GM12878 (cell line): ENCODE data around the gene NXN. TPM values are rescaled to one million over a fixed set of nuclear protein-coding genes. Genes with fewer than 3 reads are reported as not detected.
"Not testable (repeated sequence)": the region's sequence is repeated elsewhere in the genome, so short reads cannot be mapped to it uniquely, and the experiment has no call there.

Experiments
- ATAC-seq: fragments of 200-7000 bp; cut with Tn5 transposase; 3 replicates; pipeline ENCODE4 v1.9.1; 2020; ENCODE audit warnings: mild to moderate bottlenecking, moderate library complexity
- BruUV-seq: library from RNA; stranded (reverse); fragments of 400-500 nt; replicated peaks from 2 replicates; lab custom pipeline; 2021; lab: Mats Ljungman, UMichigan
- CTCF ChIA-PET: fragments of 300-600 bp; sonication (Branson Sonifier 250); formaldehyde crosslinking; extraction: SDS; loops from one replicate; lab custom pipeline; 2021; ENCODE audit warnings: inconsistent platforms; lab: Yijun Ruan, JAX
- POLR2A ChIA-PET: fragments of 350-600 bp; formaldehyde crosslinking; extraction: SDS; loops from one replicate; lab custom pipeline; 2021; ENCODE audit warnings: inconsistent platforms; lab: Charles Lee
- RAD21 ChIA-PET: fragments of 300-600 bp; sonication (Branson Sonifier 250); formaldehyde crosslinking; loops from one replicate; lab custom pipeline; 2023; ENCODE audit warnings: antibody characterized with exemption; ENCODE audit not compliant: unreplicated experiment; lab: Charles Lee
- SMC1A ChIA-PET: fragments of 300-600 bp; sonication (Branson Sonifier 250); formaldehyde crosslinking; loops from one replicate; lab custom pipeline; 2023; ENCODE audit not compliant: unreplicated experiment, uncharacterized antibody; lab: Charles Lee
- DNase-seq: peaks from one replicate; pipeline ENCODE4 v3.0.0-alpha.2; 2011; ENCODE audit warnings: low read depth, low spot score
- FAIRE-seq: peaks from 3 replicates; lab custom pipeline; 2011; peaks lifted over from hg19 to GRCh38; lab: Jason Lieb, UNC
- H2AFZ ChIP-seq: 2 replicates; pipeline ENCODE4 v1.6.0; 2011; ENCODE audit warnings: low read depth, low read length, control low read depth; ENCODE audit not compliant: control insufficient read depth
- H3K27ac ChIP-seq: 2 replicates; pipeline ENCODE4 v1.5.1; 2011; ENCODE audit warnings: control low read depth; ENCODE audit not compliant: control insufficient read depth, insufficient read depth
- H3K27me3 ChIP-seq, 2 experiments: replicated peaks in 1 of 2; 2 replicates each; pipeline versions ENCODE4 v1.6.0 to v1.6.1; 2011; ENCODE audit warnings: low read length in 1 of 2; ENCODE audit not compliant: control insufficient read depth in 2 of 2, insufficient read depth in 2 of 2
- H3K36me3 ChIP-seq, 2 experiments: 2 replicates each; pipeline ENCODE4 v1.5.1; 2011; ENCODE audit warnings: low read length in 1 of 2; ENCODE audit not compliant: control insufficient read depth in 2 of 2, insufficient read depth in 2 of 2
- H3K4me1 ChIP-seq: 2 replicates; pipeline ENCODE4 v1.6.1; 2011; ENCODE audit warnings: mild to moderate bottlenecking, low read length, moderate library complexity, mixed read lengths; ENCODE audit not compliant: control insufficient read depth, insufficient read depth
- H3K4me2 ChIP-seq: 2 replicates; pipeline ENCODE4 v1.6.0; 2011; ENCODE audit warnings: control low read depth; ENCODE audit not compliant: control insufficient read depth, insufficient read depth
- H3K4me3 ChIP-seq: fragments of 200-600 bp; sonication (generic); 2 replicates; pipeline ENCODE4 v1.5.1; 2016
- H3K79me2 ChIP-seq: 2 replicates; pipeline ENCODE4 v1.6.0; 2011; ENCODE audit warnings: low read length; ENCODE audit not compliant: control insufficient read depth, insufficient read depth
- H3K9ac ChIP-seq: 2 replicates; pipeline ENCODE4 v1.8.0; 2011; ENCODE audit warnings: low read length, control low read depth, mixed read lengths; ENCODE audit not compliant: control insufficient read depth, insufficient read depth
- H3K9me3 ChIP-seq: replicated peaks from 3 replicates; pipeline ENCODE4 v1.5.1; 2011; ENCODE audit warnings: mild to moderate bottlenecking, low read length; ENCODE audit not compliant: control insufficient read depth, insufficient read depth
- H4K20me1 ChIP-seq: 2 replicates; pipeline ENCODE4 v1.6.0; 2011; ENCODE audit not compliant: control insufficient read depth, insufficient read depth
- BCL3 ChIP-seq: IDR thresholded peaks from 2 replicates; pipeline ENCODE4 v1.6.1; 2011; ENCODE audit warnings: borderline replicate concordance, low read depth, mild to moderate bottlenecking, moderate library complexity, low read length; ENCODE audit not compliant: insufficient read depth, poor library complexity, severe bottlenecking
- MXI1 ChIP-seq: fragments of 150-350 bp; IDR thresholded peaks from 2 replicates; pipeline ENCODE4 v1.6.1; 2011; ENCODE audit warnings: low read depth, mild to moderate bottlenecking, inconsistent platforms, low read length, improper control_type of control experiment
- MYB ChIP-seq: fragments of 150-350 bp; IDR thresholded peaks from 2 replicates; pipeline ENCODE4 v1.6.1; 2014; ENCODE audit warnings: mild to moderate bottlenecking, low read depth, low read length, borderline replicate concordance
- NBN ChIP-seq: fragments of 450-650 bp; IDR thresholded peaks from 2 replicates; pipeline ENCODE4 v1.6.1; 2016
- NR2C1 ChIP-seq: fragments of 450-650 bp; IDR thresholded peaks from 2 replicates; pipeline ENCODE4 v1.6.1; 2017; ENCODE audit warnings: antibody characterized with exemption, mild to moderate bottlenecking, moderate library complexity
- RBBP5 ChIP-seq: fragments of 200-600 bp; sonication (generic); conservative IDR thresholded peaks from 2 replicates; pipeline ENCODE4 v1.6.1; 2016
- REST ChIP-seq: IDR thresholded peaks from 2 replicates; pipeline ENCODE4 v1.6.1; 2012; ENCODE audit warnings: mild to moderate bottlenecking, low read depth, low read length
- TCF7 ChIP-seq: IDR thresholded peaks from 2 replicates; pipeline ENCODE4 v1.6.1; 2014; ENCODE audit warnings: antibody characterized with exemption, borderline replicate concordance
- ZBED1 ChIP-seq: IDR thresholded peaks from 2 replicates; pipeline ENCODE4 v1.6.1; 2016; ENCODE audit warnings: borderline replicate concordance
- ZSCAN29 ChIP-seq: fragments of 450-650 bp; IDR thresholded peaks from 2 replicates; pipeline ENCODE4 v1.6.1; 2017; ENCODE audit warnings: mild to moderate bottlenecking, moderate library complexity
- WGBS: methylation state at CpG from one replicate; pipeline ENCODE4 v1.1.6; 2016; ENCODE audit warnings: low lambda C conversion rate; ENCODE audit not compliant: insufficient replicate concordance, insufficient coverage; ENCODE audit errors: missing lambda C conversion rate; 5-methylcytosine and 5-hydroxymethylcytosine counted together
- in situ Hi-C: fragments of 300-500 bp; cut with MboI; formaldehyde crosslinking; loops from 9 replicates; pipeline ENCODE4 v1.14.3; 2018; ENCODE audit warnings: mixed read lengths
- intact Hi-C: fragments of 100-400 bp; cut with micrococcal nuclease; formaldehyde crosslinking; loops from one replicate; pipeline ENCODE4 v1.14.2; 2022; ENCODE audit not compliant: unreplicated experiment
- polyA plus RNA-seq, 11 experiments: library from polyadenylated mRNA; depleted of rRNA in 4 of 11; unstranded in 6 of 11; stranded (reverse) in 5 of 11; fragments of >200 nt; fragmentation: Nextera tagmentation in 4 of 11; fragmentation: Illumina TruSeq in 1 of 11; extraction: Ambion mirVana in 4 of 11; extraction: Trizol in 1 of 11; gene quantifications; 1 replicate in 1 of 11; 2 replicates in 10 of 11; pipeline versions ENCODE4 v1.2.1 to v1.2.3, GENCODE V29; 2011 to 2016; ENCODE audit warnings: inconsistent platforms in 2 of 11, missing spikeins in 2 of 11, low read depth in 1 of 11
- total RNA-seq, 4 experiments: library from RNA; depleted of rRNA in 3 of 4; stranded (reverse); fragments of >200 nt in 3 of 4; fragmentation: Illumina TruSeq in 1 of 4; extraction: Trizol in 1 of 4; gene quantifications; 2 replicates each; pipeline versions ENCODE4 v1.2.1 to v1.2.3, GENCODE V29; 2013 to 2021

Gene NXN
- total and polyA plus RNA-seq, 10 of the 15 experiments (the other 5 are each of a cell fraction or from before 2014, with no cell fraction given), result 0.04 to 1.2 (median 0.30) TPM

- H3K4me1 ChIP-seq, BruUV-seq, H3K27me3 ChIP-seq, ATAC-seq, H3K9me3 ChIP-seq, H3K4me2 ChIP-seq, DNase-seq, H3K4me3 ChIP-seq, FAIRE-seq, H2AFZ ChIP-seq, H3K9ac ChIP-seq, in situ Hi-C loops, intact Hi-C loops, H3K36me3 ChIP-seq, H3K27ac ChIP-seq, H4K20me1 ChIP-seq: not testable (repeated sequence)
- ChIA-PET CTCF (interaction anchor here (0.9 to 1.8 kb wide), 5 partner anchors 27 to 343 kb away, joined by 3 to 4 read pairs (median 3); partner anchors contain the start of genes GLOD4 and MRM3), RAD21 (interaction anchor here (1.2 kb wide), 1 partner anchor 41 kb away, joined by 5 read pairs; the partner anchor contains the start of gene VPS53), POLR2A (interaction anchor here (0.6 kb wide), 1 partner anchor 52 kb away, joined by 3 read pairs; no protein-coding TSS in a partner anchor), SMC1A (interaction anchor here (0.7 to 0.9 kb wide), 2 partner anchors 24 to 62 kb away, joined by 3 to 4 read pairs; no protein-coding TSS in a partner anchor)
- peaks cover 16% of the 10 kb centered on the region for H3K79me2 ChIP-seq
- WGBS, result 99% methylated on average over 9 of the region's 9 CpGs
Measured at GRCh38 chr17:755319-755961, 224.1 kb downstream of the NXN start.

- no TSS peak for BruUV-seq
- H3K27me3 ChIP-seq, result no peaks in the 10 kb centered on the region
- no peak overlapping the region for H3K9ac ChIP-seq
- POLR2A ChIA-PET, result no interaction called here
- SMC1A ChIA-PET, result interaction anchor here (0.9 to 1.4 kb wide), 3 partner anchors 21 to 228 kb away, joined by 3 to 4 read pairs (median 4); partner anchors contain the start of genes GLOD4 and MRM3
- H3K9me3 ChIP-seq, result peaks cover 3% of the 10 kb centered on the region; the same call in 1 of the 3 replicates
- CTCF ChIA-PET, result interaction anchor here (0.9 to 1.8 kb wide), 7 partner anchors 8 to 341 kb away, joined by 3 to 7 read pairs (median 5); partner anchors contain the start of genes GLOD4 and MRM3
- DNase-seq (no peak), FAIRE-seq (no peak), ATAC-seq (no peak)
- WGBS, result 98% methylated on average over 8 of the region's 13 CpGs
- no peaks in the 10 kb centered on the region for H4K20me1 ChIP-seq
- H3K4me1 ChIP-seq, result peaks cover 4% of the 10 kb centered on the region; the same call in 1 of the 2 replicates
- no peak overlapping the region for H3K4me2 ChIP-seq
- intact Hi-C loops, result no loop called here
- TF ChIP-seq NBN (no peak), ZSCAN29 (no peak), ZBED1 (no peak), MYB (no peak), RBBP5 (no peak), TCF7 (no peak), BCL3 (no peak), REST (no peak), NR2C1 (no peak), MXI1 (no peak)
- H2AFZ ChIP-seq, result no peak overlapping the region
- H3K4me3 ChIP-seq, result no peak overlapping the region
- peaks cover 30% of the 10 kb centered on the region for H3K79me2 ChIP-seq
- RAD21 ChIA-PET, result interaction anchor here (1.4 to 1.5 kb wide), 2 partner anchors 39 to 243 kb away, joined by 5 read pairs; partner anchors contain the start of genes TIMM22 and VPS53
- no peak overlapping the region for H3K27ac ChIP-seq
- peaks cover 0 to 2% of the 10 kb centered on the region in 2 experiments; a peak in 1 of 4 replicates for H3K36me3 ChIP-seq
- in situ Hi-C loops, result no loop called here
Measured at GRCh38 chr17:753418-753817, 226.2 kb downstream of the NXN start.
